ENCODE data around the gene NOS3. TPM values are rescaled to one million over a fixed set of nuclear protein-coding genes. Genes with fewer than 3 reads are reported as not detected.

The NOS3 gene
- total and polyA plus RNA-seq, 9 of the 15 experiments (the other 6 are each of a cell fraction or from before 2014, with no cell fraction given) = 1.1 to 121 (median 23.6) TPM

- TF ChIP-seq, protein P1, sequence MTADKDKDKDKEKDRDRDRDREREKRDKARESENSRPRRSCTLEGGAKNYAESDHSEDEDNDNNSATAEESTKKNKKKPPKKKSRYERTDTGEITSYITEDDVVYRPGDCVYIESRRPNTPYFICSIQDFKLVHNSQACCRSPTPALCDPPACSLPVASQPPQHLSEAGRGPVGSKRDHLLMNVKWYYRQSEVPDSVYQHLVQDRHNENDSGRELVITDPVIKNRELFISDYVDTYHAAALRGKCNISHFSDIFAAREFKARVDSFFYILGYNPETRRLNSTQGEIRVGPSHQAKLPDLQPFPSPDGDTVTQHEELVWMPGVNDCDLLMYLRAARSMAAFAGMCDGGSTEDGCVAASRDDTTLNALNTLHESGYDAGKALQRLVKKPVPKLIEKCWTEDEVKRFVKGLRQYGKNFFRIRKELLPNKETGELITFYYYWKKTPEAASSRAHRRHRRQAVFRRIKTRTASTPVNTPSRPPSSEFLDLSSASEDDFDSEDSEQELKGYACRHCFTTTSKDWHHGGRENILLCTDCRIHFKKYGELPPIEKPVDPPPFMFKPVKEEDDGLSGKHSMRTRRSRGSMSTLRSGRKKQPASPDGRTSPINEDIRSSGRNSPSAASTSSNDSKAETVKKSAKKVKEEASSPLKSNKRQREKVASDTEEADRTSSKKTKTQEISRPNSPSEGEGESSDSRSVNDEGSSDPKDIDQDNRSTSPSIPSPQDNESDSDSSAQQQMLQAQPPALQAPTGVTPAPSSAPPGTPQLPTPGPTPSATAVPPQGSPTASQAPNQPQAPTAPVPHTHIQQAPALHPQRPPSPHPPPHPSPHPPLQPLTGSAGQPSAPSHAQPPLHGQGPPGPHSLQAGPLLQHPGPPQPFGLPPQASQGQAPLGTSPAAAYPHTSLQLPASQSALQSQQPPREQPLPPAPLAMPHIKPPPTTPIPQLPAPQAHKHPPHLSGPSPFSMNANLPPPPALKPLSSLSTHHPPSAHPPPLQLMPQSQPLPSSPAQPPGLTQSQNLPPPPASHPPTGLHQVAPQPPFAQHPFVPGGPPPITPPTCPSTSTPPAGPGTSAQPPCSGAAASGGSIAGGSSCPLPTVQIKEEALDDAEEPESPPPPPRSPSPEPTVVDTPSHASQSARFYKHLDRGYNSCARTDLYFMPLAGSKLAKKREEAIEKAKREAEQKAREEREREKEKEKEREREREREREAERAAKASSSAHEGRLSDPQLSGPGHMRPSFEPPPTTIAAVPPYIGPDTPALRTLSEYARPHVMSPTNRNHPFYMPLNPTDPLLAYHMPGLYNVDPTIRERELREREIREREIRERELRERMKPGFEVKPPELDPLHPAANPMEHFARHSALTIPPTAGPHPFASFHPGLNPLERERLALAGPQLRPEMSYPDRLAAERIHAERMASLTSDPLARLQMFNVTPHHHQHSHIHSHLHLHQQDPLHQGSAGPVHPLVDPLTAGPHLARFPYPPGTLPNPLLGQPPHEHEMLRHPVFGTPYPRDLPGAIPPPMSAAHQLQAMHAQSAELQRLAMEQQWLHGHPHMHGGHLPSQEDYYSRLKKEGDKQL (CRISPR knock-in tag; IDR thresholded peaks at IDR 0.05; ENCODE audit: borderline replicate concordance) = no peak
- TF ChIP-seq NEUROD1 (IDR thresholded peaks at IDR 0.05; ENCODE audit: borderline replicate concordance, low read depth, low read length, partially characterized antibody) (peak; percentile 95), CBFB (CRISPR knock-in tag; IDR thresholded peaks at IDR 0.05) (no peak), PBX2 (CRISPR knock-in tag; IDR thresholded peaks at IDR 0.05; ENCODE audit: low read depth) (no peak), PBX2 (tag; conservative IDR thresholded peaks at IDR 0.05; ENCODE audit: low read depth) (no peak), GTF2A2 (tag; IDR thresholded peaks at IDR 0.05) (no peak), ZNF41 (CRISPR knock-in tag; conservative IDR thresholded peaks at IDR 0.05) (0 out of 2 replicates have a peak, but pooled peaks have one; percentile 19), TAF1 (IDR thresholded peaks at IDR 0.05; ENCODE audit: control insufficient read depth, extremely low read depth, insufficient read depth, low read length, severe bottlenecking) (peak; percentile 16), SIX5 (IDR thresholded peaks at IDR 0.05; ENCODE audit: borderline replicate concordance in 1 of 2, insufficient read depth in 1 of 2, low read depth in 1 of 2, low read length in 2 of 2) (no peak), ZNF445 (CRISPR knock-in tag; IDR thresholded peaks at IDR 0.05; ENCODE audit: low read depth) (no peak), OTX1 (CRISPR knock-in tag; IDR thresholded peaks at IDR 0.05) (no peak), RHOXF2B (CRISPR knock-in tag; conservative IDR thresholded peaks at IDR 0.05) (no peak), MCM5 (IDR thresholded peaks at IDR 0.05; ENCODE audit: low read depth) (no peak)
- TF ChIP-seq, protein P2, sequence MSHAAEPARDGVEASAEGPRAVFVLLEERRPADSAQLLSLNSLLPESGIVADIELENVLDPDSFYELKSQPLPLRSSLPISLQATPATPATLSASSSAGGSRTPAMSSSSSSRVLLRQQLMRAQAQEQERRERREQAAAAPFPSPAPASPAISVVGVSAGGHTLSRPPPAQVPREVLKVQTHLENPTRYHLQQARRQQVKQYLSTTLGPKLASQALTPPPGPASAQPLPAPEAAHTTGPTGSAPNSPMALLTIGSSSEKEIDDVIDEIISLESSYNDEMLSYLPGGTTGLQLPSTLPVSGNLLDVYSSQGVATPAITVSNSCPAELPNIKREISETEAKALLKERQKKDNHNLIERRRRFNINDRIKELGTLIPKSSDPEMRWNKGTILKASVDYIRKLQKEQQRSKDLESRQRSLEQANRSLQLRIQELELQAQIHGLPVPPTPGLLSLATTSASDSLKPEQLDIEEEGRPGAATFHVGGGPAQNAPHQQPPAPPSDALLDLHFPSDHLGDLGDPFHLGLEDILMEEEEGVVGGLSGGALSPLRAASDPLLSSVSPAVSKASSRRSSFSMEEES (CRISPR knock-in tag; IDR thresholded peaks at IDR 0.05) = 0 out of 2 replicates have a peak, but pooled peaks have one; percentile 3
- TF ChIP-seq, protein P3, sequence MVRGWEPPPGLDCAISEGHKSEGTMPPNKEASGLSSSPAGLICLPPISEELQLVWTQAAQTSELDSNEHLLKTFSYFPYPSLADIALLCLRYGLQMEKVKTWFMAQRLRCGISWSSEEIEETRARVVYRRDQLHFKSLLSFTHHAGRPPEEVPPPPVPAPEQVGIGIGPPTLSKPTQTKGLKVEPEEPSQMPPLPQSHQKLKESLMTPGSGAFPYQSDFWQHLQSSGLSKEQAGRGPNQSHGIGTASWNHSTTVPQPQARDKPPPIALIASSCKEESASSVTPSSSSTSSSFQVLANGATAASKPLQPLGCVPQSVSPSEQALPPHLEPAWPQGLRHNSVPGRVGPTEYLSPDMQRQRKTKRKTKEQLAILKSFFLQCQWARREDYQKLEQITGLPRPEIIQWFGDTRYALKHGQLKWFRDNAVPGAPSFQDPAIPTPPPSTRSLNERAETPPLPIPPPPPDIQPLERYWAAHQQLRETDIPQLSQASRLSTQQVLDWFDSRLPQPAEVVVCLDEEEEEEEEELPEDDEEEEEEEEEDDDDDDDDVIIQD (CRISPR knock-in tag; IDR thresholded peaks at IDR 0.05) = no peak
Observed at GRCh38 chr7:151038951-151039849, 48.4 kb downstream of the NOS3 start (continued).

Measured in K562 (cell line).